Activated B cell treated with CpG ODN at 0.5 μM for 24 hours (primary cell): ENCODE results near the gene MRPL49. TPM values are rescaled to one million over a fixed set of nuclear protein-coding genes. Genes with fewer than 3 reads are reported as not detected.

Source experiments
- ATAC-seq: fragments of 200-7000 bp; cut with Tn5 transposase; one replicate; pipeline ENCODE4 v1.10.0; 2021; ENCODE audit warnings: low read depth, mild to moderate bottlenecking, moderate library complexity
- CTCF ChIA-PET: fragments of 350-600 bp; sonication (Branson Sonifier 250); formaldehyde crosslinking; loops from one replicate; lab custom pipeline; 2021; ENCODE audit warnings: antibody characterized with exemption; lab: Charles Lee
- POLR2A ChIA-PET: fragments of 350-600 bp; sonication (Branson Sonifier 250); formaldehyde crosslinking; loops from one replicate; lab custom pipeline; 2021; ENCODE audit warnings: antibody characterized with exemption; lab: Charles Lee
- DNase-seq: peaks from one replicate; pipeline ENCODE4 v3.0.0; 2022
- H3K27ac Mint-ChIP-seq: one replicate; pipeline ENCODE4 v1.8.0; 2020; ENCODE audit warnings: mixed read lengths
- H3K27me3 Mint-ChIP-seq: one replicate; pipeline ENCODE4 v1.8.0; 2021; ENCODE audit warnings: mixed read lengths
- H3K36me3 Mint-ChIP-seq: one replicate; pipeline ENCODE4 v1.8.0; 2021; ENCODE audit warnings: low read depth, mixed read lengths
- H3K4me1 Mint-ChIP-seq: one replicate; pipeline ENCODE4 v1.8.0; 2021; ENCODE audit warnings: mixed read lengths
- H3K4me3 Mint-ChIP-seq: one replicate; pipeline ENCODE4 v1.8.0; 2020; ENCODE audit warnings: mild to moderate bottlenecking, mixed read lengths
- H3K9me3 Mint-ChIP-seq: one replicate; pipeline ENCODE4 v1.8.0; 2020; ENCODE audit warnings: mixed read lengths
- CTCF ChIP-seq: fragments of 200-600 bp; IDR thresholded peaks from one replicate; pipeline ENCODE4 v1.8.0; 2022; ENCODE audit warnings: antibody characterized with exemption, mild to moderate bottlenecking
- intact Hi-C: fragments of 100-400 bp; cut with micrococcal nuclease; formaldehyde crosslinking; loops from one replicate; pipeline ENCODE4 v1.15.1; 2024
- total RNA-seq: library from RNA; stranded (reverse); gene quantifications from 2 replicates; pipeline ENCODE4 v1.2.3, GENCODE V29; 2022

Gene MRPL49
- total RNA-seq, 1 donor from 2014 or later = 60.0 TPM

DNA sequence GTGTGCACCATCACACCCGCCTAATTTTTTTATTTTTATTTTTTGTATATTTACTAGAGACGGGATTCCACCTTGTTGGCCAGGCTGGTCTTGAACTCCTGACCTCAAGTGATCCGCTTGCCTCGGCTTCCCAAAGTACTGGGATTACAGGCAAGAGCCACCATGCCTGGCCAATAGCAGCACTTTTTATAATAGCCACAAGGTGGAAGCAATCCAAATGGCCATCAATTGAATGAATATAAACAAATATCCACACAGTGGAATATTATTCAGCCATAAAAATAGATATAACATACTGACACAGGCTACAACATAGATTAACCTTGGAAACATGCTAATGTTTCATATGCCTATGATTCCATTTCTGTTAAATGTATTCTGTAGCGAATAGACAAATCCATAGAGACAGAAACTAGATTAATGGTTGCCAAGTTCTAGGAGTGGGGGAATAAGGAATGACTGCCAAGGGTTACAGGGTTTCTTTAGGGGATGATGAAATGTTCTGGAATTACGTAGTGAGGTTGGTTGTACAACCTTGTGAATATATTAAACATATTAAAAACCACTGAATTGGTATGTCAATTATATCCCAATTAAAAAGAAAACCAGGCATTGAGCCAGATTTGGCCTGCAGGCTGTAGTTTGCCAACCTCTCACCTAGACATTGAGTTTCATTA, 21.3 kb upstream of the MRPL49 start:
- H3K27me3 Mint-ChIP-seq = no peaks in the 10 kb centered on the region
- ATAC-seq = no peak
- no peak overlapping the region for H3K27ac Mint-ChIP-seq
- no peak for TF ChIP-seq CTCF
- POLR2A ChIA-PET = interaction anchor here (0.6 to 2.6 kb wide), 5 partner anchors 10 to 706 kb away, joined by 3 to 8 read pairs (median 4); partner anchors contain the start of gene TM7SF2
- CTCF ChIA-PET = interaction anchor here (1.0 to 1.7 kb wide), 3 partner anchors 10 to 21 kb away, joined by 3 to 5 read pairs (median 3); partner anchors contain the start of genes FAU and MRPL49
- H3K4me3 Mint-ChIP-seq = no peak overlapping the region
- H3K9me3 Mint-ChIP-seq = no peaks in the 10 kb centered on the region
- intact Hi-C loops = no loop called here
- no peak for DNase-seq
- peaks cover 45% of the 10 kb centered on the region for H3K36me3 Mint-ChIP-seq
- H3K4me1 Mint-ChIP-seq = peaks cover 13% of the 10 kb centered on the region

DNA sequence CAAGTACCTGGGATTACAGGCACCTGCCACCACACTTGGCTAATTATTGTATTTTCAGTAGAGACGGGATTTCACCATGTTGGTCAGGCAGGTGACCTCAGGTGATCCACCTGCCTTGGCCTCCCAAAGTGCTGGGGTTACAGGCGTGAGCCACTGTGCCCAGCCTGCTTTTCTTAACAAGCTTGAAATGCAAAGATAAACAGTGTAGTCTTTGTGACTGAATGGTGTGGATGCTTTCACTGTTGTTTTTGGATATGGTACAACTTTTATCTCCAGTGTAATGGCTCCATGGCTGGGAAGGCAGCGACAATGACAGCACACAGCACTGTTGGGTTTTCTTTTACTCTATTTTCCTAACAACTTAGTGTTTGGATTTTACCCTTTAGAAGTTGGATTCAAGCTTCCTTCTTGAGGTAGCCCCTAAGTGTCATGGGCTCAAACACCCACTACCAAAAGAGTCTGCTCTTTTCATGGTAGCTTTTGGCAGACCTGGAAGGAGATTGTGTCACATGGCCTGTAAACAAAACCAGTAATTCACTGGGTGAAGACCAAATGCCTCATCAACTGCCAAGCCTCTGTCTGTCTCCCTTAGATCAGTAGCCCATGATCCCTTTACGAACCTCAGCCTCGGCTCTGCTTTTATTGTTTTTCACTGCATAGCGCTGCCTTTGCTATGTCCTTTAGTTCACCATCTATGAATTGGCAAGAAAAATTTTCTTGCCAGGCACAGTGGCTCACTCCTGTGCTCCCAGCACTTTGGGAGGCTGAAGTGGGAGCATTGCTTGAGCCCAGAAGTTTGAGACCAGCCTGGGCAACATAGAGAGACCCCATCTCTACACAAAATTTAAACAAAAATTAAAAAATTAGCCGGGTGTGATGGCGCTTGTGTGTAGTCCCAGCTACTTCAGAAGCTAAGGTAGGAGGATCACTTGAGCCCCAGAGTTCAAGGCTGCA, 19.7 kb upstream of the MRPL49 start:
- intact Hi-C loops = no loop called here
- ATAC-seq (no peak), DNase-seq (no peak)
- POLR2A ChIA-PET = interaction anchor here (0.6 to 2.6 kb wide), 4 partner anchors 9 to 79 kb away, joined by 3 to 8 read pairs (median 6); partner anchors contain the start of gene TM7SF2
- Mint-ChIP-seq H3K27ac (no peak overlapping the region), H3K36me3 (peaks cover 58% of the 10 kb centered on the region), H3K9me3 (no peaks in the 10 kb centered on the region), H3K27me3 (no peaks in the 10 kb centered on the region), H3K4me3 (no peak overlapping the region), H3K4me1 (peaks cover 2% of the 10 kb centered on the region)
- TF ChIP-seq CTCF = no peak
- CTCF ChIA-PET = interaction anchor here (1.6 kb wide), 1 partner anchor 8 kb away, joined by 5 read pairs; no protein-coding TSS in a partner anchor

- Mint-ChIP-seq H3K4me3 (no peak overlapping the region), H3K4me1 (peaks cover 2% of the 10 kb centered on the region), H3K27ac (no peak overlapping the region), H3K9me3 (no peaks in the 10 kb centered on the region), H3K36me3 (peaks cover 58% of the 10 kb centered on the region), H3K27me3 (no peaks in the 10 kb centered on the region)
- ATAC-seq (no peak), DNase-seq (no peak)
- CTCF ChIA-PET = no interaction called here
- TF ChIP-seq CTCF = no peak
- intact Hi-C loops = no loop called here
- POLR2A ChIA-PET = interaction anchor here (0.5 to 2.6 kb wide), 3 partner anchors 7 to 88 kb away, joined by 4 to 8 read pairs (median 6); partner anchors contain the start of genes TM7SF2 and ZNHIT2
Measured at GRCh38 chr11:65103476-65103875, 18.6 kb upstream of the MRPL49 start.

GRCh38 chr11:65104628-65105027, 17.5 kb upstream of the MRPL49 start:
- POLR2A ChIA-PET = interaction anchor here (0.6 kb wide), 1 partner anchor 13 kb away, joined by 10 read pairs; no protein-coding TSS in a partner anchor
- Mint-ChIP-seq H3K4me3 (no peak overlapping the region), H3K36me3 (peaks cover 58% of the 10 kb centered on the region), H3K27me3 (no peaks in the 10 kb centered on the region), H3K4me1 (peaks cover 2% of the 10 kb centered on the region), H3K9me3 (no peaks in the 10 kb centered on the region), H3K27ac (no peak overlapping the region)
- TF ChIP-seq CTCF = no peak
- DNase-seq (no peak), ATAC-seq (no peak)
- CTCF ChIA-PET = no interaction called here
- intact Hi-C loops = no loop called here
